DMS53 treated with DMSO at 0.1 percent for 48 hours (cell line): Measurements from ENCODE around the gene ORAI3.

ENCODE experiments used
- DNase-seq: peaks from one replicate; lab custom pipeline; 2025; ENCODE audit not compliant: unreplicated experiment; lab: John Stamatoyannopoulos, UW

ORAI3 gene

GRCh38 chr16:30987581-30988190, 38.8 kb downstream of the ORAI3 start:
- no peak for DNase-seq

- no peak for DNase-seq
Observed at GRCh38 chr16:30989469-30990047, 40.7 kb downstream of the ORAI3 start.

GRCh38 chr16:30990105-30990504, 41.2 kb downstream of the ORAI3 start:
- no peak for DNase-seq

GRCh38 chr16:30991052-30991451, 42.2 kb downstream of the ORAI3 start:
- no peak for DNase-seq

- no peak for DNase-seq
Observed at GRCh38 chr16:30992276-30992780, 43.5 kb downstream of the ORAI3 start.

- no peak for DNase-seq
Observed at GRCh38 chr16:30992931-30993816, 44.3 kb downstream of the ORAI3 start.

GRCh38 chr16:30995927-30996323, 47.1 kb downstream of the ORAI3 start:
- no peak for DNase-seq

GRCh38 chr16:30996324-30996984, 47.6 kb downstream of the ORAI3 start:
- DNase-seq: no peak

- no peak for DNase-seq
Observed at GRCh38 chr16:30996985-30997724, 48.3 kb downstream of the ORAI3 start.

- no peak for DNase-seq
Observed at GRCh38 chr16:30997725-30998711, 49.1 kb downstream of the ORAI3 start.

GRCh38 chr16:30998852-30999761, 50.2 kb downstream of the ORAI3 start:
- DNase-seq: no peak

- no peak for DNase-seq
Observed at GRCh38 chr16:31000671-31001382, 52.0 kb downstream of the ORAI3 start.

GRCh38 chr16:31001507-31002249, 52.8 kb downstream of the ORAI3 start:
- DNase-seq: no peak

GRCh38 chr16:31002250-31002700, 53.4 kb downstream of the ORAI3 start:
- DNase-seq: no peak

GRCh38 chr16:31002862-31003341, 54.0 kb downstream of the ORAI3 start:
- DNase-seq: no peak

- no peak for DNase-seq
Observed at GRCh38 chr16:31003744-31004143, 54.9 kb downstream of the ORAI3 start.
